HUES6 (cell line): ENCODE results near the gene DYNLRB1.
"Not testable (repeated sequence)": the region's sequence is repeated elsewhere in the genome, so short reads cannot be mapped to it uniquely, and the experiment has no call there.

Experiments used
- H3K27ac ChIP-seq: 2 replicates; pipeline ENCODE4 v1.7.0; 2013; ENCODE audit warnings: low read depth, mild to moderate bottlenecking, low read length, inconsistent platforms
- H3K27me3 ChIP-seq: 2 replicates; pipeline ENCODE4 v1.6.1; 2013; ENCODE audit warnings: low read length; ENCODE audit not compliant: control insufficient read depth, insufficient read depth
- H3K36me3 ChIP-seq: 2 replicates; pipeline ENCODE4 v1.6.1; 2013; ENCODE audit warnings: low read length; ENCODE audit not compliant: control insufficient read depth, insufficient read depth
- H3K4me1 ChIP-seq: 2 replicates; pipeline ENCODE4 v1.6.1; 2013; ENCODE audit warnings: low read length; ENCODE audit not compliant: control insufficient read depth, insufficient read depth
- H3K4me3 ChIP-seq: 2 replicates; pipeline ENCODE4 v1.5.1; 2013; ENCODE audit warnings: low read depth, low read length
- H3K9ac ChIP-seq: one replicate; pipeline ENCODE4 v1.6.1; 2013; ENCODE audit warnings: mild to moderate bottlenecking, low read length
- H3K9me3 ChIP-seq: 2 replicates; pipeline ENCODE4 v1.6.1; 2013; ENCODE audit warnings: low read depth, low read length; ENCODE audit not compliant: control insufficient read depth, insufficient read depth

The DYNLRB1 gene

GRCh38 chr20:34491226-34491931 lies 24.8 kb upstream of the DYNLRB1 start:
- H3K36me3 ChIP-seq, result peaks cover 91% of the 10 kb centered on the region
- no peak overlapping the region for H3K4me3 ChIP-seq
- no peak overlapping the region for H3K9ac ChIP-seq
- H3K4me1 ChIP-seq, result no peaks in the 10 kb centered on the region
- H3K9me3 ChIP-seq, result no peaks in the 10 kb centered on the region
- H3K27me3 ChIP-seq, result no peaks in the 10 kb centered on the region
- no peak overlapping the region for H3K27ac ChIP-seq

- Histone ChIP-seq H3K27me3 (no peaks in the 10 kb centered on the region), H3K9me3 (no peaks in the 10 kb centered on the region), H3K4me1 (no peaks in the 10 kb centered on the region), H3K4me3 (no peak overlapping the region), H3K36me3 (peaks cover 92% of the 10 kb centered on the region), H3K27ac (no peak overlapping the region), H3K9ac (no peak overlapping the region)
These were observed 24.2 kb upstream of the DYNLRB1 start for GRCh38 chr20:34491932-34492509.

DNA sequence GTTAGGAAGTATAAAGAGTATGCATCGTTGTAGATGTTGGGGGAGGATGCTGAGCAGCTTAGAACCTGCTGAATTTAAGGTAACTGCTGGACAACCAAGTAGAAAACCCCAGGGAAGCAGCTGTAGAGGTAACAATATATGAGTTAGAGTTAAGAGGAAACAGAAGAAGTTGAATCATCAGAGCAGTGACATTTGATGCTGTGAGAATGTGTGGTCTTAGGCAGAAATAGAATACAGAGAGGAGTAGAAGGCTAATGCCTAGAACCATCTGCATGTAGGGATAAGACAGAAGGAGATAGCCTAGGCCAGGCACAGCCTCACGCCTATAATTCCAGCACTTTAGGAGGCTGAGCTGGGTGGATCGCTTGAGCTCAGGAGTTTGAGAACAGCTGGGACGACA lies 22.6 kb upstream of the DYNLRB1 start:
- no peak overlapping the region for H3K27ac ChIP-seq
- H3K9me3 ChIP-seq, result no peaks in the 10 kb centered on the region
- H3K36me3 ChIP-seq, result peaks cover 84% of the 10 kb centered on the region

GRCh38 chr20:34495307-34495706 lies 20.9 kb upstream of the DYNLRB1 start:
- H3K27me3 ChIP-seq, result no peaks in the 10 kb centered on the region
- H3K27ac ChIP-seq, result no peak overlapping the region
- no peaks in the 10 kb centered on the region for H3K4me1 ChIP-seq
- no peak overlapping the region for H3K9ac ChIP-seq
- peaks cover 72% of the 10 kb centered on the region for H3K36me3 ChIP-seq
- no peaks in the 10 kb centered on the region for H3K9me3 ChIP-seq
- no peak overlapping the region for H3K4me3 ChIP-seq

More for the DNA sequence above, 22.6 kb upstream of the DYNLRB1 start:
- H3K4me1 ChIP-seq, result no peaks in the 10 kb centered on the region
- no peak overlapping the region for H3K4me3 ChIP-seq
- no peaks in the 10 kb centered on the region for H3K27me3 ChIP-seq
- no peak overlapping the region for H3K9ac ChIP-seq

GRCh38 chr20:34495916-34496315 lies 20.3 kb upstream of the DYNLRB1 start:
- no peak overlapping the region for H3K27ac ChIP-seq
- H3K9me3 ChIP-seq, result no peaks in the 10 kb centered on the region
- no peaks in the 10 kb centered on the region for H3K4me1 ChIP-seq
- no peak overlapping the region for H3K9ac ChIP-seq
- H3K36me3 ChIP-seq, result peaks cover 67% of the 10 kb centered on the region
- H3K4me3 ChIP-seq, result no peak overlapping the region
- H3K27me3 ChIP-seq, result no peaks in the 10 kb centered on the region

DNA sequence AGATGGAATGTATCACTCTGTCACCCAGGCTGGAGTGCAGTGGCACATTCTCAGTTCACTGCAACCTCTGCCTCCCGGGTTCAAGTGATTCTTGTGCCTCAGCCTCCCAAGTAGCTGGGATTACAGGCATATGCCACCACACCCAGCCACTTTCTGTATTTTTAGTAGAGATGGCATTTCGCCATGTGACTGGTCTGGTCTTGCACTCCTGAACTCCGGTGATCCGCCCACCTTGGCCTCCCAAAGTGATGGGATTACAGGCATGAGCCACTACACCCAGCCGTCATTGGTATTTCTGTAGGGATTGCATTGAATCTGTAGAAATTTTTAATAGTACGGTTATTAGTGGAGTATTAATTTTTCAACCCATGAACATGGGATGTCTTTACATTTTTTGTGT lies 18.6 kb upstream of the DYNLRB1 start:
- not testable (repeated sequence) for H3K9me3 ChIP-seq, H3K27me3 ChIP-seq, H3K9ac ChIP-seq, H3K4me1 ChIP-seq, H3K27ac ChIP-seq, H3K4me3 ChIP-seq
- peaks cover 54% of the 10 kb centered on the region for H3K36me3 ChIP-seq

DNA sequence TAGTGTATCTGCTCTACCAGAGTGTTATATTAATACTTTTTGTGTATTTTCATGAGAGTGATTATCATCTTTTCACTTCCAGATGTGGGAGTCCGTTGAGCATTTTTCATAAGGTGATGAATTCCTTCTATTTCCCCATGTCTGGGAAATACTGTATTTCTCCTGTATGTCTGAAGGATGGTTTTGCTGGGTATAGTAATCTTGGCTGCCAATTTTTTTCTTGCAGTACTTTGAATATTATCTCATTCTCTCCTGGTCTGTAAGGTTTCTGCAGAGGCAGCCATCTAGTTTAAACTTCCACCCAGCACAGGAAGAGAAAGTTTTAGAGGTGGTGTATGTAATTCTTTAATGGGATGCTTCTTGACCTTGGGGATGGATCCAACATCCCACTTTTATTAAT lies 15.4 kb upstream of the DYNLRB1 start:
- Histone ChIP-seq H3K9me3 (no peaks in the 10 kb centered on the region), H3K27ac (no peak overlapping the region), H3K36me3 (peaks cover 39% of the 10 kb centered on the region), H3K4me3 (no peak overlapping the region), H3K9ac (no peak overlapping the region), H3K27me3 (no peaks in the 10 kb centered on the region), H3K4me1 (no peaks in the 10 kb centered on the region)

DNA sequence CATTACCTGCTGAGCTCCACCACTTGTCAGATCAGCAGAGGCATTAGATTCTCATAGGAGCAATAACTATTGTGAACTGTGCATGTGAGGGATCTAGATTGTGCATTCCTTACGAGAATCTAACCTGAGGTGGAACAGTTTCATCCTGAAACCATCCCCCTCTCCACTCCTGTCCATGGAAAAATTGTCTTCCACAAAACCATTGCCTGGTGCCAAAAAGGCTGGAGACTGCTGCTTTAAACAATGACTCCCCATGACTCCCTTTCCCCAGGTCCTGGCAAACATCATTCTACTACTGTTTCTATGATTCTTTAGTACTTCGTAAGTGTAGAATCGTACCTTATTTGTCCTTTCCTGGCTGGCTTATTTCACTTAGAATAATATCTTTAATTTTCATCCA lies 9.7 kb upstream of the DYNLRB1 start:
- H3K36me3 ChIP-seq, result peaks cover 48% of the 10 kb centered on the region
- no peak overlapping the region for H3K27ac ChIP-seq
- H3K4me1 ChIP-seq, result no peaks in the 10 kb centered on the region
- no peaks in the 10 kb centered on the region for H3K27me3 ChIP-seq
- H3K9ac ChIP-seq, result no peak overlapping the region
- H3K9me3 ChIP-seq, result no peaks in the 10 kb centered on the region
- H3K4me3 ChIP-seq, result no peak overlapping the region

- Histone ChIP-seq H3K27me3 (no peaks in the 10 kb centered on the region), H3K9me3 (no peaks in the 10 kb centered on the region), H3K36me3 (peaks cover 50% of the 10 kb centered on the region)
These were observed 8.4 kb upstream of the DYNLRB1 start for GRCh38 chr20:34507702-34508413.

DNA sequence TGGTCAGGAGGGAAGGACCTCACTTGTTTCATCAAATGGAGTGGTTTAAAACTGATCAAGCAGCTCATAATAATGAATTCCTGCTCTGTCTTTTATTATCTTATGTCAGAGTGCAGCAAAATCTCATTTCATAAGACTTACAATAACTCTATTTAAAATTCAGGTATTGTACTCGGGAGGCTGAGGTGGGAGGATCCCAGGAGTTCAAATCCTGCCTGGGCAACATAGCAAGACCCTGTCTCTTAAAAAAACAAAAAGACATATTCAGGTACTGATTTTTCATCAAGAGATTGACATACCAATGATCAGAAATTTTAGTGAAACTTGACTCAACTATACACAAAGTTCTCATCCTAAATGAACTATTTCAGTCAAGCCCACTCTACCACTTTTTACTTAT lies 5.6 kb upstream of the DYNLRB1 start:
- Histone ChIP-seq H3K4me3 (no peak overlapping the region), H3K36me3 (peaks cover 36% of the 10 kb centered on the region), H3K27ac (no peak overlapping the region), H3K27me3 (no peaks in the 10 kb centered on the region), H3K4me1 (0 out of 2 replicates have a peak, but pooled peaks cover 4% of the 10 kb centered on the region), H3K9ac (no peak overlapping the region), H3K9me3 (no peaks in the 10 kb centered on the region)

More at GRCh38 chr20:34507702-34508413, 8.4 kb upstream of the DYNLRB1 start:
- Histone ChIP-seq H3K4me3 (no peak overlapping the region), H3K4me1 (no peaks in the 10 kb centered on the region), H3K9ac (no peak overlapping the region), H3K27ac (no peak overlapping the region)

- Histone ChIP-seq H3K4me3 (no peak overlapping the region), H3K9me3 (no peaks in the 10 kb centered on the region), H3K27ac (no peak overlapping the region), H3K9ac (no peak overlapping the region), H3K27me3 (no peaks in the 10 kb centered on the region), H3K36me3 (peaks cover 24% of the 10 kb centered on the region), H3K4me1 (0 out of 2 replicates have a peak, but pooled peaks cover 4% of the 10 kb centered on the region)
These were observed 4.3 kb upstream of the DYNLRB1 start for GRCh38 chr20:34511891-34512265.
